GM19328 (cell line): Measurements from ENCODE around the gene RSPH9.

Source experiments
- ATAC-seq: cut with Tn5 transposase; IDR thresholded peaks from one replicate; pipeline ENCODE4 v1.9.1; 2021; ENCODE audit warnings: mild to moderate bottlenecking, moderate library complexity; ENCODE audit not compliant: unreplicated experiment

The RSPH9 gene

DNA sequence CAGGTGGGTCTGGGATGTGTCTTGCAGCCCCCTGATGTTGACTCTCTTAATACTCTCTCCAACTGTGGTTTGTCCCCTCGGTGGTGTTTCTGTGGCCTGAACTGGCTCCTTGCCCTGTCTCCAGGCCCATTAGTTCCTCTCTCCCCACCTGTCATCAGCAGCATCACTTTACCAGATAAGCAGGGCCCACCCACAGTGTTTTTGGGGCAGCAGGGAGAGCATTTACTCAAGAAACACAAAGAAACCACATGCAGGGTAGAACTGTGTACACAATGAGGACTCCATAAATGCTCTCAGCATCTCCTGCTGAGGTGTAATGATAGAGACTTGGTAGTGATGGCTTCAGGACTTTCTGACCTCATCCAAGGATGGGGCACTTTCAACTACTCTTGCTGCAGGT is 62.9 kb downstream of the RSPH9 start:
- no peak for ATAC-seq

DNA sequence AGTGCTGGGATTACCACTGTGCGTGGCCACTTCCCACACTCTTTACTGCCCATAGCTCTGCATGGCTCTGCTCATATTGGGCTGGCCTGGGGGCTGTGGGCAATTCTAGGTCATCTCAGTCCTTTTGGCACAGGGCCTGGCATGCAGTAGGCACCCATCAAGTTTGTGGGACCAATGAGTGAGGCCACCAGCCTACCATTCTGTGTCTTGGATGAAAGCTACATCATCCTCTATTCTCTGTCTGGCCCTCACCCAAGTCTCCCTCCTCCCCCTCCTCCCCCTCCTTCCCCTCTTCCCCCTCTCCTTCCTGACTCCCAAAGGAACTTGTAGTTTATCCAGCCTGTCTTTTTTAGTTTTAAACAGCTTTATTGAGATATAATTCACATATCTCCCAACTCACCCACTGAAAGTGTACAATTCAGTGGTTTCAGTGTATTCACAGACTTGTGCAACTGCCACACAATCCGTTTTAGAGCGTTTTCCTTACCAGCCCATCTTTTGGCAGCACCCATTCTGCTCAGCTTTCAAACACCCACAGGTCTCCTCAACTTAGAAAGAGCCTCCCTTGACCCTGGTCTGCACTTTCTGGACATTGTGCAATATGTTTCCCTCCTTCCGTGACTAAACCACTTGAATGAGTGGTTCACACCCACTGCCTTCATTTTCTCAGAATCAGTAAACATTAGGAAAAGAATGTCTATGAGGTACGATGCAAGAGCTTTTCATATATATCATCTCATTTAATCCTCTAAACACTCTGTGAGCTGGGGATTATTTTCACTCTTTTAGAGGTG is 64.2 kb downstream of the RSPH9 start:
- no peak for ATAC-seq

DNA sequence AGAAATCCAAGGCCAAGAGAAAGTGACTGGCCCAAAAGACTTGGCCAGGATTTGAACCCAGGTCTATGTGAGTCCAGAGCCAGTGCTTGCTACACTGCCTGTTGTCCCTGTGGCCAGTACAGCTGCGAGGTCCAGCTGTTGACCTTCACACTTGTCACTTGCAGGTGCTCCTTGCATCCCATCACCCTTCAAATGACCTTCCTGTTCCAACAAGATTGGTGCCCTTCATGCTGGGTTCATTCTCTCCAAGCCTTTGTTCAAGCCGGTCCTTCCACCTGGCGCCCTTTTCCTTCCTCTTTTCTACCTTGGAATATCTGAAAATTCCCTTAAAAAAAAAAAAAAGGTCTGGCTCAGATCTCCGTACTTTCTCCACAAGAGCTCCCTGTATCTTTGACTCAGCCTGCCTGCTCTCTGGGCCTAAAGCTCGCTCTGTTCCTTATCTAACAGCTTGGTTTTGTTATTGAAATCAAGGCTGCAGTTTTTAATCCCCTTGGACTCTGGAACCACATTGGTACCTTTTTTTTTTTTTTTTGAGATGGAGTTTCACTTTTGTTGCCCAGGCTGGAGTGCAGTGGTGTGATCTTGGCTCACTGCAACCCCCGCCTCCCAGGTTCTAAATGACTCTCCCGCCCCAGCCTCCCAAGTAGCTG is 64.9 kb downstream of the RSPH9 start:
- no peak for ATAC-seq

DNA sequence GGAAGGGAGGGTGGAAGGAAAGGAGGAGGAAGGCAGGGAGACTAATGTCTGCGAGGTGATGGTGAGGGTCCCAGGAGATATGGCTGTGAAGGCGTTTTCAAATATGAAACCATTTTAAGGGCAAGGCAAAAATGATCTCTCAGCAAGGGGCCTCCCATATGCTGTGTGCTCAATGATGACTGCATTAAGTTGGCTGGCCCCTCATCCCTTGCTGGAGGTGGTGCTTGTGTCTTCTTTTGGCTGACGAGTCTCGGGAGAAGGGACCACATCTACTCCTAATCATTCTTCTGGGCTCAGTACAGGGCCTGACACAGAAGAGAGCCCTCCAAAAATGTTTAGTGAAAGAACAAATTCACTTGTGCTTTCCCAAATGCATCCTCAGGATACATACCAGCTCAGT is 65.7 kb downstream of the RSPH9 start:
- no peak for ATAC-seq

- no peak for ATAC-seq
Observed at GRCh38 chr6:43712579-43712978, 67.7 kb downstream of the RSPH9 start.

DNA sequence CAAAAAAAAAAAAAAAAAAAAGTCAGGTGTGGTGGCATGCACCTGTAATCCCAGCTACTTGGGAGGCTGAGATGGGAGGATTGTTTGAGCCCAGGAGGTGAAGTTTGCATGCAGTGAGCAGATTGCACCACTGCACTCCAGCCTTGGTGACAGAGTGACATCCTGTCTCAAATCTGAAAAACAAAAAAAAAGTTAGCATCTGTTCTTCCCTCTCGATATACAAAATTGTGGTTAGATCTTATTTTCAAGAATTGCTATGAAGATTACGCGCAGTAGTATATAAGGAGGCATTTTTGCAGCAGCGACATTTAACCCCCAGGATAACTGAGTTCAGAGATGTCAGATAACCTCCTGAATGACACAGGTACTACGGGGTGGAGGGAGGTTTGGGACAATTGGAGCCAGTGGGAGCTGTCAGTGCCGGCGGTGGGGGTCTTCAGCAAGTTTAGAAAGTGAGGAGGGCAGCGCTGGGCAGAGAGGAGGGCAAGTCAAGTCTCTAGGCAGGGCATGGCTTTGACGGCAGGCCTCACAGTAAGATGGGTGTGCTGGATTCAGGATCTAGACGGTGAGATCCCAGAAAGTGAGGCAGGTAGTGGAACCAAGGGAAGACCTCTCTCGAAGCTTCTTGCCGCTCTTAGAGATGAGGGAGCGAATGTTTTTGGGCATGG is 68.9 kb downstream of the RSPH9 start:
- ATAC-seq = no peak

DNA sequence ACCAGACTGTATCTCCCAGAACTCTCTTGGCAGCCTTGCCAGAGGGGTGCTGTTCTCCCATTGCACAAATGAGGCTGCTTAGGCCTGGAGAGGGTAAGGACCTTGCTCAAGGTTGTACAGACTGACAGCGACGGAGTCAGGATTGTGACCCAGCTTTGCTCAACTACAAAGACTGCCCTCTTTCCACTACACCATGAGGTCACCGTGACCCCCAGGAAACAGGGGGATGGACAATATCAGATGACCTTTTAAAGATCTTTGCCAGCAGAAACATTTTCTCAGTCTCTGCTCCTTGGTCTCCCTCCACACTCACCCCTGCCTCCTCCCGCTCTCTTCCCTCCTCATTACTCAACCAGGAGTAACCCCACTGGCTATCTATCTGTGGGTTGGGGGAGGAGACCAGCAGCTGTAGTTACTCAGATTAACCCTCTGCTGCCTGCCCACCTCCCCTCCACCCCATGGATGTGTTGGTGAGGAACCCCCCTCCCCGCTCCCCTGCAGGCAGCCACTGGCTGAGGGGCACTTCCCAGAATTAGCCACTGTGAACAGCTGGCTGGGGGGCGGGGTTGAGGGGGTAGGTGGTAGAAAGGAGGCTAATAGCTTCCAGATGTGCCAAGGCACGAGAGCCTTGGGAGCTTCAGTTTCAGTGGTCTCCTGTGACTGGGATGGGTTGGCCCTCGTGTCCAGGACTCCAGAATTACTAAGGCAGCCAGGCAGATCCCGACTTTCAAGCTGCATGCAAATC is 69.6 kb downstream of the RSPH9 start:
- ATAC-seq = no peak

GRCh38 chr6:43715056-43715788 is 70.4 kb downstream of the RSPH9 start:
- peak; percentile 79 for ATAC-seq

- no peak for ATAC-seq
Observed at GRCh38 chr6:43716099-43716498, 71.3 kb downstream of the RSPH9 start.

DNA sequence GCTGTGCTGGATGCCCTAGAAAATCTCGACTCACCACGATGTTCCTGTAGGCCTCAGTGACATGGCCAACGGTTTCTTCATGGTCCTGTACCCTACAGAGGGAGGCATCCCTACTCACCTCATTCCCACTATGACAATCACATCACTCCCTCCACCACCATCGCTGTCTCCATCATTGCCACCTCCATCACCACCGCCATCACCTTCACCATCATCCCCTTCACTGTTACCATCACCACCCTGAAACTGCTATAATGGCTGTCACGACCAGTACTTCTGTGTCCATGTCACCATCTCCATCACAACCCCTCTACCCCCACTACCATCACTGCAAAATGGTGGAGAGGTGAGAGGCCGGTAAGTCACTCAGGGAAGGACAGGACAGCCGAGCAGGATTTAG is 72.6 kb downstream of the RSPH9 start:
- ATAC-seq = no peak

GRCh38 chr6:43717822-43718221 is 73.0 kb downstream of the RSPH9 start:
- ATAC-seq = no peak

DNA sequence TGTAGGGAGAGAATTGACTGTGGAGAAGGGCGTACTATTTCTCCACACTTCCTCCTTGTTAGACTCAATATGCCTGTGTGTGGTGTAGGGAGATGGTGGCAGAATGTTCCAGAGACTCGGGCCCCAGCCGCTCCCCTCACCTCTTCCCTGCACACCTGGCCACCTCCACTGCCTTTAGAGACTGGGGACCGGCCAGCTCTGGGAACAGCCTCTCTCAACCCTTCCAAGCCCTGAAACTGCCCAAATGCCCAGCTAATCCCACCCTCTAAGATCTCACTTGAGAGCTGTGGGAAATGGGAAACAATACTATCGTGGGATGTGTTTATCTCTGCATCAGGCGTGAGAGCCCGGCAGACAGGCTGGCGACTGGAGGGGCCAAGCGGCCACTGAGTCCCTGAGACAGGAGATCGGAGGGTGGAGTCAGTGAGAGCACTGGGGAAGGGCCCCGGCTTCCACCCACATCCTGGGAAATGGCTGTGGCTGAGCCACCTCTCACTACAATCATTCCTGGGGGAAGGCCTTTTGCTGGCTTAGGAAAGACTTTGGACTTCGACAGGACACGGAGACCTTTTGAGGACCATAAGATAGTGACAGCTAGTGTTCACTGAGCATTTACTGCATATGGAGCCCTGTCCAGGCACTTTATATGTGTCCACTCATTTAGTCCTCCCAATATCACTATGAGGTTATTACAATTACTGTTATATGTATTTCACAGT is 73.7 kb downstream of the RSPH9 start:
- ATAC-seq = no peak

GRCh38 chr6:43719511-43719910 is 74.7 kb downstream of the RSPH9 start:
- ATAC-seq = no peak

- no peak for ATAC-seq
Observed at GRCh38 chr6:43720999-43721398, 76.2 kb downstream of the RSPH9 start.
